IMR-90 (cell line): Measurements from ENCODE around the gene ARHGAP24. TPM values are rescaled to one million over a fixed set of nuclear protein-coding genes. Genes with fewer than 3 reads are reported as not detected.

Source experiments
- ATAC-seq: fragments of 200-7000 bp; cut with Tn5 transposase; 2 replicates; pipeline ENCODE4 v1.9.1; 2020; ENCODE audit warnings: low read depth, mild to moderate bottlenecking, moderate library complexity
- BruUV-seq: library from RNA; stranded (reverse); fragments of 400-500 nt; replicated peaks from 2 replicates; lab custom pipeline; 2021; lab: Mats Ljungman, UMichigan
- CTCF ChIA-PET: fragments of 300-600 bp; formaldehyde crosslinking; extraction: SDS; loops from one replicate; lab custom pipeline; 2021; ENCODE audit warnings: antibody characterized with exemption; lab: Yijun Ruan, JAX
- POLR2A ChIA-PET: fragments of 300-600 bp; sonication (Branson Sonifier 250); formaldehyde crosslinking; loops from one replicate; lab custom pipeline; 2022; ENCODE audit warnings: antibody characterized with exemption; ENCODE audit not compliant: unreplicated experiment; lab: Charles Lee
- DNase-seq: peaks from one replicate; pipeline ENCODE4 v3.0.0; 2013
- H2AFZ ChIP-seq: replicated peaks from 2 replicates; pipeline ENCODE3; 2013; ENCODE audit warnings: low read length, mild to moderate bottlenecking; ENCODE audit not compliant: poor library complexity
- H2AK5ac ChIP-seq: 2 replicates; pipeline ENCODE4 v1.6.1; 2013; ENCODE audit warnings: low read depth, low read length, inconsistent platforms
- H2AK9ac ChIP-seq: replicated peaks from 2 replicates; pipeline ENCODE3; 2013; ENCODE audit warnings: mild to moderate bottlenecking, low read depth, low read length, moderate library complexity; ENCODE audit not compliant: poor library complexity
- H2BK120ac ChIP-seq: 2 replicates; pipeline ENCODE4 v1.6.1; 2013; ENCODE audit warnings: low read depth, low read length, inconsistent platforms
- H2BK15ac ChIP-seq: 3 replicates; pipeline ENCODE4 v1.6.1; 2013; ENCODE audit warnings: low read depth, low read length, inconsistent platforms
- H2BK20ac ChIP-seq: 2 replicates; pipeline ENCODE4 v1.6.1; 2013; ENCODE audit warnings: low read depth, mild to moderate bottlenecking, inconsistent platforms, low read length, moderate library complexity
- H2BK5ac ChIP-seq: 2 replicates; pipeline ENCODE4 v1.6.1; 2013; ENCODE audit warnings: mild to moderate bottlenecking, low read depth, low read length, inconsistent platforms; ENCODE audit not compliant: poor library complexity, severe bottlenecking
- H3K14ac ChIP-seq: replicated peaks from 2 replicates; pipeline ENCODE4 v1.6.1; 2013; ENCODE audit warnings: low read depth, low read length, inconsistent platforms
- H3K18ac ChIP-seq: 2 replicates; pipeline ENCODE4 v1.6.1; 2013; ENCODE audit warnings: low read depth, low read length, control low read depth
- H3K23ac ChIP-seq: 2 replicates; pipeline ENCODE4 v1.6.1; 2013; ENCODE audit warnings: low read depth, low read length, inconsistent platforms
- H3K27ac ChIP-seq: 2 replicates; pipeline ENCODE4 v1.5.1; 2013; ENCODE audit warnings: mild to moderate bottlenecking, control low read depth, low read length; ENCODE audit not compliant: insufficient read depth
- H3K27me3 ChIP-seq: 2 replicates; pipeline ENCODE4 v1.6.1; 2013; ENCODE audit warnings: low read length; ENCODE audit not compliant: control insufficient read depth, insufficient read depth
- H3K36me3 ChIP-seq: 2 replicates; pipeline ENCODE4 v1.6.1; 2013; ENCODE audit warnings: low read length, mixed read lengths; ENCODE audit not compliant: control insufficient read depth, insufficient read depth
- H3K4ac ChIP-seq: 2 replicates; pipeline ENCODE4 v1.6.1; 2013; ENCODE audit warnings: low read depth, low read length, inconsistent platforms
- H3K4me1 ChIP-seq: 2 replicates; pipeline ENCODE4 v1.6.1; 2013; ENCODE audit warnings: low read length, mixed read lengths; ENCODE audit not compliant: control insufficient read depth, insufficient read depth
- H3K4me2 ChIP-seq: 2 replicates; pipeline ENCODE4 v1.6.1; 2013; ENCODE audit warnings: low read depth, mild to moderate bottlenecking, control low read depth, low read length, moderate library complexity
- H3K4me3 ChIP-seq: 2 replicates; pipeline ENCODE4 v1.5.1; 2013; ENCODE audit warnings: low read depth, mild to moderate bottlenecking, control low read depth, low read length, moderate library complexity; ENCODE audit not compliant: insufficient read depth
- H3K56ac ChIP-seq: 2 replicates; pipeline ENCODE4 v1.6.1; 2013; ENCODE audit warnings: low read length, inconsistent platforms; ENCODE audit not compliant: insufficient read depth; ENCODE audit errors: extremely low read depth
- H3K79me1 ChIP-seq, 2 experiments: 2 replicates each; pipeline ENCODE4 v1.6.1; 2013; ENCODE audit warnings: low read length in 2 of 2, inconsistent platforms in 1 of 2, low read depth in 1 of 2
- H3K9ac ChIP-seq: 2 replicates; pipeline ENCODE4 v1.6.1; 2013; ENCODE audit warnings: low read depth, low read length, control low read depth
- H3K9me1 ChIP-seq: 2 replicates; pipeline ENCODE4 v1.6.1; 2013; ENCODE audit warnings: low read length, inconsistent platforms; ENCODE audit not compliant: insufficient read depth
- H3K9me3 ChIP-seq: 2 replicates; pipeline ENCODE4 v1.6.1; 2013; ENCODE audit warnings: low read length; ENCODE audit not compliant: control insufficient read depth, insufficient read depth
- H4K20me1 ChIP-seq: 2 replicates; pipeline ENCODE4 v1.6.1; 2013; ENCODE audit warnings: low read length, inconsistent platforms; ENCODE audit not compliant: insufficient read depth
- H4K5ac ChIP-seq: 2 replicates; pipeline ENCODE4 v1.6.1; 2013; ENCODE audit warnings: mild to moderate bottlenecking, low read depth, low read length, control low read depth
- H4K8ac ChIP-seq, 2 experiments: 2 replicates each; pipeline ENCODE4 v1.6.1; 2013; ENCODE audit warnings: low read depth in 2 of 2, low read length in 2 of 2, control low read depth in 1 of 2, inconsistent platforms in 1 of 2
- H4K91ac ChIP-seq: 2 replicates; pipeline ENCODE4 v1.6.1; 2013; ENCODE audit warnings: low read depth, low read length, inconsistent platforms; ENCODE audit not compliant: insufficient read depth
- BHLHE40 ChIP-seq: fragments of 150-350 bp; IDR thresholded peaks from 2 replicates; pipeline ENCODE4 v1.6.1; 2016; ENCODE audit warnings: mild to moderate bottlenecking, low read depth, low read length
- CEBPB ChIP-seq: IDR thresholded peaks from 2 replicates; pipeline ENCODE4 v1.6.1; 2012; ENCODE audit warnings: low read depth, low read length, improper control_type of control experiment
- CHD1 ChIP-seq: IDR thresholded peaks from 2 replicates; pipeline ENCODE4 v1.6.1; 2012; ENCODE audit warnings: low read depth, low read length, improper control_type of control experiment
- FOS ChIP-seq: fragments of 150-350 bp; IDR thresholded peaks from 2 replicates; pipeline ENCODE4 v1.6.1; 2016; ENCODE audit warnings: low read depth, low read length
- MAFK ChIP-seq: IDR thresholded peaks from 2 replicates; pipeline ENCODE4 v1.6.1; 2012; ENCODE audit warnings: low read depth, low read length, improper control_type of control experiment
- MAZ ChIP-seq: IDR thresholded peaks from 2 replicates; pipeline ENCODE4 v1.6.1; 2012; ENCODE audit warnings: low read depth, mild to moderate bottlenecking, low read length, improper control_type of control experiment, moderate library complexity, borderline replicate concordance
- MXI1 ChIP-seq: IDR thresholded peaks from 2 replicates; pipeline ENCODE4 v1.6.1; 2012; ENCODE audit warnings: low read depth, mild to moderate bottlenecking, low read length, moderate library complexity, borderline replicate concordance
- NFE2L2 ChIP-seq: fragments of 150-350 bp; IDR thresholded peaks from 2 replicates; pipeline ENCODE4 v1.6.1; 2016; ENCODE audit warnings: low read depth, mild to moderate bottlenecking, low read length
- POLR2A ChIP-seq: IDR thresholded peaks from 2 replicates; pipeline ENCODE4 v1.6.1; 2012; ENCODE audit warnings: mild to moderate bottlenecking, low read depth, low read length
- RAD21 ChIP-seq: IDR thresholded peaks from 2 replicates; pipeline ENCODE4 v1.6.1; 2012; ENCODE audit warnings: low read length, improper control_type of control experiment
- RCOR1 ChIP-seq: IDR thresholded peaks from 2 replicates; pipeline ENCODE4 v1.6.1; 2012; ENCODE audit warnings: mild to moderate bottlenecking, low read length, improper control_type of control experiment; ENCODE audit not compliant: insufficient replicate concordance
- RFX5 ChIP-seq: IDR thresholded peaks from 2 replicates; pipeline ENCODE4 v1.8.0; 2012; ENCODE audit warnings: low read depth, mild to moderate bottlenecking, low read length, moderate library complexity
- SMC3 ChIP-seq: fragments of 150-350 bp; IDR thresholded peaks from 2 replicates; pipeline ENCODE4 v1.6.1; 2016; ENCODE audit warnings: low read depth, mild to moderate bottlenecking, antibody characterized with exemption, low read length, moderate library complexity
- WGBS, 2 experiments: methylation state at CpG; one replicate each; pipeline versions ENCODE4 v1.1.5 to v1.1.7; 2013; ENCODE audit warnings: missing lambda C conversion rate in 2 of 2; ENCODE audit not compliant: insufficient read length in 1 of 2; ENCODE audit errors: extremely low coverage in 2 of 2; 5-methylcytosine and 5-hydroxymethylcytosine counted together
- dilution Hi-C: fragments of 300-500 bp; cut with HindIII; formaldehyde crosslinking; loops from one replicate; pipeline ENCODE4 v1.14.3; 2018; ENCODE audit warnings: low sequenced_read_pairs; ENCODE audit not compliant: unreplicated experiment
- in situ Hi-C: fragments of 300-500 bp; cut with MboI; formaldehyde crosslinking; loops from 3 replicates; pipeline ENCODE4 v1.14.3; 2019; ENCODE audit warnings: low sequenced_read_pairs, inconsistent platforms, mixed read lengths
- intact Hi-C: fragments of 100-400 bp; cut with micrococcal nuclease; formaldehyde crosslinking; loops from 2 replicates; pipeline ENCODE4 v1.10.0; 2022
- polyA plus RNA-seq, 3 experiments: library from polyadenylated mRNA; depleted of rRNA; stranded (reverse); fragments of >200 nt; gene quantifications; 2 replicates each; pipeline ENCODE4 v1.2.3, GENCODE V29; 2012; ENCODE audit warnings: low replicate concordance in 1 of 3
- total RNA-seq: library from RNA; depleted of rRNA; stranded (reverse); fragments of >200 nt; gene quantifications from 2 replicates; pipeline ENCODE4 v1.2.3, GENCODE V29; 2012
- TF ChIP-seq, protein P1 (sequence below): fragments of 150-350 bp; IDR thresholded peaks from 2 replicates; pipeline ENCODE4 v1.6.1; 2016; ENCODE audit warnings: low read depth, mild to moderate bottlenecking, low read length, moderate library complexity, borderline replicate concordance
- TF ChIP-seq, protein P2 (sequence below): fragments of 150-350 bp; IDR thresholded peaks from 2 replicates; pipeline ENCODE4 v1.6.1; 2017; ENCODE audit warnings: mild to moderate bottlenecking, antibody characterized with exemption, low read length, low read depth
- TF ChIP-seq, protein P3 (sequence below): conservative IDR thresholded peaks from 2 replicates; pipeline ENCODE4 v1.5.1; 2012; ENCODE audit warnings: mild to moderate bottlenecking, low read depth, low read length, improper control_type of control experiment

Gene ARHGAP24
- total and polyA plus RNA-seq, 2 of the 4 experiments (the other 2 are of a cell fraction): 11.9 to 24.0 TPM

DNA sequence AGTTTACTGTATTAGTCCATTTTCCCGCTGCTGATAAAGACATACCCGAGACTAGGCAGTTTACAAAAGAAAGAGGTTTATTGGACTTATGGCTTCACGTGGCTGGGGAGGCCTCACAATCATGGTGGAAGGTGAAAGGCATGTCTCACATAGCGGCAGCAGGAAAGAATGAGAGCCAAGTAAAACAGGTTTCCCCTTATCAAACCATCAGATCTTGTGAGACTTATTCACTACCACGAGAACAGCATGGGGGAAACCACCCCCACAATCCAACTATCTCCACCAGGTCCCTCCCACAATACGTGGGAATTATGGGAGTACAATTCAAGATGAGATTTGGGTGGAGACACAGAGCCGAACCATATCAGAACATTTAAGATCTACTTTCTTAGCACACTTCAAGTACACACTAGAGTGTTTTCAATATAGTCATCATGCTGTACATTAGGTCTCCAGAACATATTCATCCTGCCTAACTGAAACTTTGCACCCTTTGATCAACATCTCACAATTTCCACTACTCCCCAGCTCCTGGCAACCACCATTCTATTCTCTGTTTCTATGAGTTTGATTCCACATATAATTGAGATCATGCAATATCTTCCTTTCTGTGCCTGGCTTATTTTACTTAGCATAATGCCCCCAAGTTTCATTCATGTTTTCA lies 341.0 kb downstream of the ARHGAP24 start:
- no peak for DNase-seq
- no peaks in the 10 kb centered on the region for H4K20me1 ChIP-seq
- in situ Hi-C loops: no loop called here
- no peak overlapping the region for H3K56ac ChIP-seq
- H3K23ac ChIP-seq: no peak overlapping the region
- H3K9me3 ChIP-seq: no peaks in the 10 kb centered on the region
- no peak overlapping the region for H2BK120ac ChIP-seq
- H2BK20ac ChIP-seq: no peak overlapping the region
- no peak overlapping the region for H3K4me2 ChIP-seq
- no peak overlapping the region for H3K27ac ChIP-seq
- TF ChIP-seq RFX5 (no peak), RCOR1 (no peak), MAZ (no peak), MXI1 (no peak), MAFK (no peak), BHLHE40 (no peak), POLR2A (no peak), CEBPB (no peak), NFE2L2 (no peak), RAD21 (no peak), SMC3 (no peak), CHD1 (no peak), FOS (no peak)
- TF ChIP-seq, protein P1, sequence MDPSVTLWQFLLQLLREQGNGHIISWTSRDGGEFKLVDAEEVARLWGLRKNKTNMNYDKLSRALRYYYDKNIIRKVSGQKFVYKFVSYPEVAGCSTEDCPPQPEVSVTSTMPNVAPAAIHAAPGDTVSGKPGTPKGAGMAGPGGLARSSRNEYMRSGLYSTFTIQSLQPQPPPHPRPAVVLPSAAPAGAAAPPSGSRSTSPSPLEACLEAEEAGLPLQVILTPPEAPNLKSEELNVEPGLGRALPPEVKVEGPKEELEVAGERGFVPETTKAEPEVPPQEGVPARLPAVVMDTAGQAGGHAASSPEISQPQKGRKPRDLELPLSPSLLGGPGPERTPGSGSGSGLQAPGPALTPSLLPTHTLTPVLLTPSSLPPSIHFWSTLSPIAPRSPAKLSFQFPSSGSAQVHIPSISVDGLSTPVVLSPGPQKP: no peak
- TF ChIP-seq, protein P2, sequence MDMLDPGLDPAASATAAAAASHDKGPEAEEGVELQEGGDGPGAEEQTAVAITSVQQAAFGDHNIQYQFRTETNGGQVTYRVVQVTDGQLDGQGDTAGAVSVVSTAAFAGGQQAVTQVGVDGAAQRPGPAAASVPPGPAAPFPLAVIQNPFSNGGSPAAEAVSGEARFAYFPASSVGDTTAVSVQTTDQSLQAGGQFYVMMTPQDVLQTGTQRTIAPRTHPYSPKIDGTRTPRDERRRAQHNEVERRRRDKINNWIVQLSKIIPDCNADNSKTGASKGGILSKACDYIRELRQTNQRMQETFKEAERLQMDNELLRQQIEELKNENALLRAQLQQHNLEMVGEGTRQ: no peak
- TF ChIP-seq, protein P3, sequence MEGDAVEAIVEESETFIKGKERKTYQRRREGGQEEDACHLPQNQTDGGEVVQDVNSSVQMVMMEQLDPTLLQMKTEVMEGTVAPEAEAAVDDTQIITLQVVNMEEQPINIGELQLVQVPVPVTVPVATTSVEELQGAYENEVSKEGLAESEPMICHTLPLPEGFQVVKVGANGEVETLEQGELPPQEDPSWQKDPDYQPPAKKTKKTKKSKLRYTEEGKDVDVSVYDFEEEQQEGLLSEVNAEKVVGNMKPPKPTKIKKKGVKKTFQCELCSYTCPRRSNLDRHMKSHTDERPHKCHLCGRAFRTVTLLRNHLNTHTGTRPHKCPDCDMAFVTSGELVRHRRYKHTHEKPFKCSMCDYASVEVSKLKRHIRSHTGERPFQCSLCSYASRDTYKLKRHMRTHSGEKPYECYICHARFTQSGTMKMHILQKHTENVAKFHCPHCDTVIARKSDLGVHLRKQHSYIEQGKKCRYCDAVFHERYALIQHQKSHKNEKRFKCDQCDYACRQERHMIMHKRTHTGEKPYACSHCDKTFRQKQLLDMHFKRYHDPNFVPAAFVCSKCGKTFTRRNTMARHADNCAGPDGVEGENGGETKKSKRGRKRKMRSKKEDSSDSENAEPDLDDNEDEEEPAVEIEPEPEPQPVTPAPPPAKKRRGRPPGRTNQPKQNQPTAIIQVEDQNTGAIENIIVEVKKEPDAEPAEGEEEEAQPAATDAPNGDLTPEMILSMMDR: no peak
- no peak overlapping the region for H2AK5ac ChIP-seq
- no peak overlapping the region for H3K18ac ChIP-seq
- no peak overlapping the region for H2BK5ac ChIP-seq
- dilution Hi-C loops: no loop called here
- no peak overlapping the region for H4K5ac ChIP-seq
- H2AK9ac ChIP-seq: no peak overlapping the region
- H3K4ac ChIP-seq: no peak overlapping the region
- intact Hi-C loops: no loop called here
- no peaks in the 10 kb centered on the region for H3K27me3 ChIP-seq
- H3K14ac ChIP-seq: no peak overlapping the region
- 90% methylated on average over 2 of the region's 7 CpGs; no CpG with 5 or more reads in 1 of the 2 experiments for WGBS, 2 experiments
- H2BK15ac ChIP-seq: no peak overlapping the region
- H3K4me3 ChIP-seq: no peak overlapping the region
- no TSS peak for BruUV-seq
- no peaks in the 10 kb centered on the region for H3K9me1 ChIP-seq
- H3K36me3 ChIP-seq: no peaks in the 10 kb centered on the region; the same call in 1 of the 2 replicates
- H4K8ac ChIP-seq: no peak overlapping the region
- ATAC-seq: no peak
- no peak overlapping the region for H2AFZ ChIP-seq
- no peaks in the 10 kb centered on the region for H3K4me1 ChIP-seq
- H3K9ac ChIP-seq: no peak overlapping the region
- ChIA-PET POLR2A (no interaction called here), CTCF (no interaction called here)
- no peak overlapping the region for H4K91ac ChIP-seq
- H3K79me1 ChIP-seq: peaks cover 0 to 23% of the 10 kb centered on the region in 2 experiments; a peak in 3 of 4 replicates
